SJCRH30 (cell line): ENCODE data around the gene SFI1. TPM values are rescaled to one million over a fixed set of nuclear protein-coding genes. Genes with fewer than 3 reads are reported as not detected.

ENCODE experiments used
- DNase-seq, 2 experiments: peaks; one replicate each; pipeline ENCODE4 v3.0.0-alpha.2; 2015 to 2020
- H3K27ac ChIP-seq: fragments of 250-450 bp; sonication (Bioruptor Pico); 2 replicates; pipeline ENCODE4 v1.5.1; 2020; ENCODE audit warnings: mild to moderate bottlenecking, moderate library complexity
- H3K27me3 ChIP-seq: fragments of 250-450 bp; sonication (Bioruptor Pico); 2 replicates; pipeline ENCODE4 v1.5.1; 2020; ENCODE audit warnings: mild to moderate bottlenecking, moderate library complexity
- H3K36me3 ChIP-seq: fragments of 250-450 bp; sonication (Bioruptor Pico); 2 replicates; pipeline ENCODE4 v1.5.1; 2020; ENCODE audit warnings: mild to moderate bottlenecking, moderate library complexity
- H3K4me1 ChIP-seq: fragments of 250-450 bp; sonication (Bioruptor Pico); 2 replicates; pipeline ENCODE4 v1.5.1; 2020; ENCODE audit warnings: mild to moderate bottlenecking, moderate library complexity
- H3K4me3 ChIP-seq: fragments of 250-450 bp; sonication (Bioruptor Pico); 2 replicates; pipeline ENCODE4 v1.5.1; 2020; ENCODE audit warnings: mild to moderate bottlenecking, moderate library complexity
- H3K9me3 ChIP-seq: fragments of 250-450 bp; sonication (Bioruptor Pico); replicated peaks from 2 replicates; pipeline ENCODE4 v1.5.1; 2020; ENCODE audit warnings: mild to moderate bottlenecking, moderate library complexity
- total RNA-seq: library from RNA; depleted of rRNA; stranded (reverse); fragments of >200 nt; shearing (Covaris generic); gene quantifications from 2 replicates; pipeline ENCODE4 v1.2.3, GENCODE V29; 2014

Gene SFI1
- total RNA-seq, 1 experiment from 2014 or later: 11.8 TPM

DNA sequence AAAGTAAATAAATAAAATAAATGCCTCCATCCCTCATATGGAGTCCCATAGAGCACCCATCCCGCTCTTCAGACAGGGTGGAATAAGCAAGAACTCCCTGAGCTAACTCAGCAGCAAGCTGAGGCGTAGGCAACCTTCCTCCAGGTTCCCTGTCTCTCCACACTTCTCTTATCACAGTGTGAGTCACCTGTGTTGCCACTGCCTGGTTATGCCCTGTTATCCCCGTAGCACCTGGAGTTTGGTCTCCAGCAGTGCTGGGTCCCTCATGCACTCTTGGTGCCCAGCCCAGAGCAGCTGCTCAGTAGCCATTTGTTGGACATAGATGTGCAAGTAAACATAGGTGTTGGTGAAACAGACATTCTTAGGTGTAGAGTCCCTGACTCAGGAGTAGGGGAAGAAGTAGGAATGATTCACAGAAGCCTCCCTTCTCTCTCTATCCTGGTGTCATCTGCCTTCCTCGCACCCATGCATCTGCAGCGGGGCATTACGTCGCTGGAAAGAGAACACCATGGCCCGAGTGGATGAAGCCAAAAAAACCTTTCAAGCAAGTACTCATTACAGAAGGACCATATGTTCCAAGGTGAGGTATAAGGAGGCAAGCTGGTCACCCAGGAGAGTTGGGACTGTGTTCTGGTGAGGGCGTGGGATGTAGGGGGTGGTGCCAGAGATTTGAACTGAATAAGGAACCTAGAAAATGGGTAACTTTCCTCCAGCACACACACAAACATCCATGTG is 109.7 kb downstream of the SFI1 start:
- Histone ChIP-seq H3K4me3 (no peak overlapping the region), H3K9me3 (no peaks in the 10 kb centered on the region), H3K36me3 (no peaks in the 10 kb centered on the region), H3K4me1 (no peaks in the 10 kb centered on the region), H3K27ac (no peak overlapping the region), H3K27me3 (no peaks in the 10 kb centered on the region)
- no peak for DNase-seq

DNA sequence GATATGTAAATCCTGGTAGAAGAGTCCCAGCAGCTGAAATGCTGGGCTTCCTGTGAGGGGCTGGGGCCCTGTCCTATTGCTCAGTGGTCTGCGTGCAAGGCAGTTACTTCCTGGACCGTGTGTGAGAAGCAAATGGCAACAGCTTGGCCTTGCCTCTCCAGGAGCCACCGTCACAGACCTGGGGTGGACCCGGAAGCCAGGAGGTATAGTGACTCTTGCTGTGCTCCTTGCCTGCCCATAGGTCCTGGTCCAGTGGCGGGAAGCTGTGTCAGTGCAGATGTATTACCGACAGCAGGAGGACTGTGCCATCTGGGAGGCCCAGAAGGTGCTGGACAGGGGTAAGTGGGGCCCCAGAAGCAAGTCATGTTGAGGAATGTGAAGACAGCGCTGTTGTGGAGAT is 111.4 kb downstream of the SFI1 start:
- no peaks in the 10 kb centered on the region for H3K27me3 ChIP-seq
- no peaks in the 10 kb centered on the region for H3K4me1 ChIP-seq
- H3K4me3 ChIP-seq: no peak overlapping the region
- no peaks in the 10 kb centered on the region for H3K9me3 ChIP-seq
- H3K27ac ChIP-seq: no peak overlapping the region
- H3K36me3 ChIP-seq: no peaks in the 10 kb centered on the region
- no peak for DNase-seq

DNA sequence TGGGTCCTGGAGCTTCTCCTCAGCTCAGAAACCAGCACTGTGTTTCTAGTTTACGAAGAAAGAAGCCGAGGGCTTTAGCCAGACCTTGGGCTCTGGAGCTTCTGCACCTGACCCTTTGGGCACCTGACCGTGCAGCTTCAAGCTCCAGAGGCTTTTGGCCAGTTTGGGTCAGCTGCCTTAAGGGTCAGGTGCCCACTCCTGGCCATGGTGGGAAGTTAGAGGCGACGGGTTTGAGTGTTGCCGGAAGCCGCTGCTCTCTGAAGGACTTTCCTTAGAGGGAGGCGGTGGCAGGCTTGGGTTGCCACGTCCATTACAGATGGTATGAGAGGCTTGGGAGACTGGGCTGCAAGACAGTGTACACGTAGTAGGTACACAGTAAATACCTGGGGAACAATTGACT is 113.4 kb downstream of the SFI1 start:
- no peak overlapping the region for H3K27ac ChIP-seq
- no peaks in the 10 kb centered on the region for H3K9me3 ChIP-seq
- H3K4me3 ChIP-seq: no peak overlapping the region
- no peak for DNase-seq
- H3K36me3 ChIP-seq: no peaks in the 10 kb centered on the region
- H3K27me3 ChIP-seq: no peaks in the 10 kb centered on the region
- H3K4me1 ChIP-seq: no peaks in the 10 kb centered on the region

DNA sequence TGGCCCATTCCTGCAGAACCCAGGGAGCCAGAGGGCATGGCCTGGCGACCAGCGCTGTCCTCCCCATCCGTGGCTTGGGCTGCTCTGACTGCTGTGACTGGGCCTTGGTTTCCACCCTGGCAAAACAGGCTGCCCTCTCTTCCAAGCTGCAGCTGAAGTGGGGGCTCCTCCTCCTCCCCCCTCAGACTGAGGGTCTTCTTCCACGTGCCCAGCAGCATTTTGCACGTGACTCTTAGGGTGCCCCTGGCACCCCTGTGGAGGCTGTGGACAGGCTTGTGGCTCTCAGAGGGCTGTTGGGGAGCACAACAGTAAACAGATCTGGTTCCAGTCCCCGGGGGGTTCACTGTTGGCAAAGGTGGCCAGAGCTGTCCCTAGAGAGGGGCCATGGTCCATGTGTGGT is 114.3 kb downstream of the SFI1 start:
- no peak for DNase-seq
- H3K36me3 ChIP-seq: no peaks in the 10 kb centered on the region
- H3K9me3 ChIP-seq: no peaks in the 10 kb centered on the region
- peaks cover 4% of the 10 kb centered on the region for H3K4me1 ChIP-seq
- H3K27me3 ChIP-seq: no peaks in the 10 kb centered on the region
- no peak overlapping the region for H3K27ac ChIP-seq
- H3K4me3 ChIP-seq: no peak overlapping the region

DNA sequence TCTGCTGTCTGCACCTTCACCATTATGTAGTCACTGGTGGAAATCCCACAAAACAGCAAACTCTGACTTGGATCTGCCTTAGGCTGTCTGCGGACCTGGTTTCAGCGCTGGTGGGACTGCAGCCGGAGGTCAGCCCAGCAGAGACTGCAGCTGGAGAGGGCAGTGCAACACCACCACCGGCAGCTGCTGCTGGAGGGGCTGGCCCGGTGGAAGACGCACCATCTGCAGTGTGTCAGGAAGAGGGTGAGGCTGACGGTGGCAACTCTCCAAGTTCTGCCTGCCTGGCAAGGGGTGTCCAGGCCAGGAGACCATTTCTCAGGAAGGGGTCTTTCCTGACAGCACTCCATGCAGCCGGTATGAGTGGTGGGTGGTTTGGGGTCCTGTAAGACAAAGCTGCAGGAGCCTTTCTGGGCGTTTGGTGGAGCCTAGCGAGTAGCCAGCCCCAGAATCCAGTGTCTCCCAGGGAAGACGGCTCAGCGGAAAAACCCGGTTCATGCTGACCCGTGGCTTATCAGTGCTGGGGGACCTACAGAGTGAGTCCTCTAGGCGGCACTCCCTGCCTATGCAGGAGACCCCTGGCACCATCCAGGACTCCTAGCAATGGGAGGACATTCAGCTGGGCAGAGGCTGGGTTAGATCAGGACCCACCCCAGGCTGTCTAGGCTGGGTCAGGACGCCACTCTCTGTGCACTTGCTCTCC is 114.9 kb downstream of the SFI1 start:
- Histone ChIP-seq H3K27me3 (no peaks in the 10 kb centered on the region), H3K4me3 (no peak overlapping the region), H3K4me1 (peaks cover 10% of the 10 kb centered on the region), H3K9me3 (no peaks in the 10 kb centered on the region), H3K36me3 (no peaks in the 10 kb centered on the region), H3K27ac (no peak overlapping the region)
- DNase-seq: peak in 1 of 2 experiments; percentile 23

DNA sequence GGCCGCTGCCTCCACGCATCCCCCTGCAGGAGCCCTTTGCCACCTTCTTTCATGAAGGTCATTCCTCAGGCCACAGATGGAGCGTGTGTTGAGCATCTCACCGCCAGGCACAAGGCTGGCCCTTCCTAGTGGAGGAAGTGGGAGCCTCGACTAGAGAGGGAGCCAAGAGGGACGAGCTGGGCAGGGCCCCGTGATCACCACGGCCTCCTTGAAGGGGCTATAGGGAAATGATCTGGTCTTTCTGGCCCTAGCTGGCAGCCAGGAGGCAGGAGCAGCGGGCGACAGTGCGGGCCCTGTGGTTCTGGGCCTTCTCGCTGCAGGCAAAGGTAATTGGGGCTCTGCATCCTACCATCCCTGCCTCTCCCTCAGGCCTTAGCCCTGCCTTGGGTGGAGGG is 116.6 kb downstream of the SFI1 start:
- Histone ChIP-seq H3K27me3 (no peaks in the 10 kb centered on the region), H3K27ac (no peak overlapping the region), H3K4me3 (no peak overlapping the region), H3K36me3 (no peaks in the 10 kb centered on the region), H3K9me3 (no peaks in the 10 kb centered on the region), H3K4me1 (peaks cover 21% of the 10 kb centered on the region)
- no peak for DNase-seq

DNA sequence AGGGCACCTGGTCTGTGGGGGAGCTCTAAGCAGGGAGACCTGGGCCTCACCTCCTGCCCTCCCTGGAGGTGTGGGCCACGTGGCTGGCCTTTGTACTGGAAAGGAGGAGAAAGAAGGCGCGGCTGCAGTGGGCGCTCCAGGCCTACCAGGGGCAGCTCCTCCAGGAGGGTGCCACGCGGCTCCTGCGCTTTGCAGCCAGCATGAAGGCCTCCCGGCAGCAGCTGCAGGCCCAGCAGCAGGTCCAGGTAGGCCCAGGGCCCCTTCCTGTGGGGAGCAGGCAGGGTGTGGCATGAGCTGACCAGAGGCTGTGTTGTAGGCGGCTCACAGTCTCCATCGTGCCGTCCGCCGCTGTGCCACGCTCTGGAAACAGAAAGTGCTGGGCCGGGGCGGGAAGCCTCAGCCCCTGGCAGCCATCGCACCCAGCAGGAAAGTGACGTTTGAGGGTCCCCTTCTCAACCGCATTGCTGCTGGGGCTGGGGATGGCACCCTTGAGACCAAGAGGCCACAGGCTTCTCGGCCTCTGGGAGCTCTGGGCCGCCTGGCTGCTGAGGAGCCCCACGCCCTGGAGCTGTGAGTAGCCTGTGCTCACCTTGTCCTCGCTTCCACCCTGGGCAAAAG is 117.1 kb downstream of the SFI1 start:
- Histone ChIP-seq H3K9me3 (no peaks in the 10 kb centered on the region), H3K27me3 (no peaks in the 10 kb centered on the region), H3K36me3 (no peaks in the 10 kb centered on the region), H3K27ac (no peak overlapping the region), H3K4me1 (peaks cover 21% of the 10 kb centered on the region), H3K4me3 (no peak overlapping the region)
- no peak for DNase-seq

DNA sequence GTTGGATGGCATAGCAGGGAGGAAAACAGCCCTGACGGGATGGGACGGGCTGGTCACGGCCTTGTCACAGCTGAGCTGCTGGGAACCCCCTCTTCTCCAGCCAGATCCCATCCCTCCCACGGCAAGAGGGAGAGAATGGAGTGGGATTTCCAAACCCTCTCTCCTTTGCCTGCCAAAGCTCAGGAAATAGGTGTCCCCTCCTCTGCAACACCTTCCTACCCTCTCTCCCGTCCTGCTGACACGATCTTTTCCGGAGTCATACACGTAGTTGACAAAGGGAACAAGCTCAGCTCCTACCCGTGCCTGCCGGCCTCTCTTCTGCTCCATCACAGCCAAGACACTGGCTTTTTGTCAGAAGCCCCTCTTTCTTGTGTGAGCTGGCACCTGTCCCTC is 117.6 kb downstream of the SFI1 start:
- H3K27me3 ChIP-seq: no peaks in the 10 kb centered on the region
- no peak overlapping the region for H3K27ac ChIP-seq
- peaks cover 21% of the 10 kb centered on the region for H3K4me1 ChIP-seq
- DNase-seq: no peak
- no peak overlapping the region for H3K4me3 ChIP-seq
- H3K9me3 ChIP-seq: no peaks in the 10 kb centered on the region
- 0 out of 2 replicates have a peak, but pooled peaks cover under 1% of the 10 kb centered on the region for H3K36me3 ChIP-seq

DNA sequence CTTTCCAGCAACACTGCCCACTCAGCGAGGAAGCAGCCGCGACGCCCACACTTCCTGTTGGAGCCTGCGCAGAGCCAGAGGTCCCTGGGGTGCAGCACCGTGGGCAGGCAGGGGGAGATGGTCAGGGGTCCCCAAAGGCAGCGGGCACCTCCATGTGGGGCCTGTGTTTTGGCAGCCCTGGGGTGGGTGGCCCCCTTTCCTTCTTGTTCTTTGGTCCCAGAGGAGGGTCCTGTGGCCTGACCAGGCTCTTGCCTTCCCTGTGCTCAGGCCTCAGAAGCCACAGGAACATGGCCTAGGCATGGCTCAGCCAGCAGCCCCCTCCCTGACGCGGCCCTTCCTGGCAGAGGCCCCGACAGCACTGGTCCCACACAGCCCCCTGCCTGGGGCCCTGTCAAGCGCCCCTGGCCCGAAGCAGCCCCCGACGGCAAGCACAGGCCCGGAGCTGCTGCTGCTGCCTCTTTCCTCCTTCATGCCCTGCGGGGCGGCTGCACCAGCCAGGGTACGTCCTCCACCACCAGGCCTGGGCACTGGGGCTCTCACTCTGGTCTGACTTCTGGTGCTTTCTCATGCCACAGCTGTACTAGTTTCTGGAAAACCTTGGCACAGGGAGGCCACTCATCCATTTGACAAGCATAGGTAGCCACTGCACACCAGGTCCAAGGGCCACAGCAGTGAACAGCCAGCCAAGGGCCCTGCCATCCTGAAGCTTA is 118.6 kb downstream of the SFI1 start:
- Histone ChIP-seq H3K27ac (no peak overlapping the region), H3K4me3 (no peak overlapping the region), H3K27me3 (no peaks in the 10 kb centered on the region), H3K9me3 (no peaks in the 10 kb centered on the region), H3K36me3 (0 out of 2 replicates have a peak, but pooled peaks cover 2% of the 10 kb centered on the region), H3K4me1 (peaks cover 21% of the 10 kb centered on the region)
- no peak for DNase-seq

DNA sequence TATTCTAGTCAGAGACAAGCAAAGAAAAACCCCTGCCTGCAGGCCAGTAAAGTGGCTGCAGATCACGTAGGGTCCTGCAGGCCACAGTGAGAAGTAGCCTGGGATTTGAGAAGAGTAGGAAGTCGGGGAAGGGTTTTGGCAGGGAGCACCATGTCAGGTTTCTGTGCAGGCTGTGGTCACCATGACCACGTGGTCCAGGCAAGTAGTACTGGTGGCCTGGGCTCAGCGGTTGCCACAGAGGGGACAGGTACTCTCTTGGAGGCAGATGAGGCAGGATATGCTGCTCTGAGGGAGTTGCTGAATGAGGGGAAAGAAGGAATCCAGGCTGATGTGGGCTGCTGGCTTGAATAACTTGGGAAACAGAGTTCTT is 119.1 kb downstream of the SFI1 start:
- H3K27me3 ChIP-seq: no peaks in the 10 kb centered on the region
- no peak for DNase-seq
- peak overlapping the region; percentile 82 for H3K27ac ChIP-seq
- peaks cover 21% of the 10 kb centered on the region for H3K4me1 ChIP-seq
- no peak overlapping the region for H3K4me3 ChIP-seq
- H3K36me3 ChIP-seq: 0 out of 2 replicates have a peak, but pooled peaks cover 2% of the 10 kb centered on the region
- H3K9me3 ChIP-seq: no peaks in the 10 kb centered on the region

DNA sequence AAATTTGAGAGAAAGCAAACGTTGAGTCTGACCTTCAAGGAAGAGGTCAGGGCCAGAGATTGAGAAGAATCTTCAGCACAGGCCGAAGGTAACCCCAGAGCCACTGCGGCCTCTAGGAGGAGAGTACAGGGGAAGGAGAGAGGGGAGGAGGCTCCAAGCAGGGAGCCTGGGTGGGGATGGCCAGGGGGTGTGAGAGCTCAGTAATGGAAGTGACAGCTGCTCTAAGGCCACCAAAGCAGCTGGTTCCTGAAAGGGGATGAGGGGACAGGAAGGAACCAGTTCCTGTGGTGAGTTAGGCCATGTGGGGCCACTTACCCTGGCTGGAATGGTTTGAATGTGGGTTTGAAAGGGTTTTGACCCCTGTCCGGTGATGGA is 119.6 kb downstream of the SFI1 start:
- Histone ChIP-seq H3K36me3 (0 out of 2 replicates have a peak, but pooled peaks cover 2% of the 10 kb centered on the region), H3K4me3 (no peak overlapping the region), H3K4me1 (peaks cover 21% of the 10 kb centered on the region), H3K9me3 (no peaks in the 10 kb centered on the region), H3K27ac (peak overlapping the region; percentile 82), H3K27me3 (no peaks in the 10 kb centered on the region)
- peak; percentile 83 to 90 for DNase-seq

DNA sequence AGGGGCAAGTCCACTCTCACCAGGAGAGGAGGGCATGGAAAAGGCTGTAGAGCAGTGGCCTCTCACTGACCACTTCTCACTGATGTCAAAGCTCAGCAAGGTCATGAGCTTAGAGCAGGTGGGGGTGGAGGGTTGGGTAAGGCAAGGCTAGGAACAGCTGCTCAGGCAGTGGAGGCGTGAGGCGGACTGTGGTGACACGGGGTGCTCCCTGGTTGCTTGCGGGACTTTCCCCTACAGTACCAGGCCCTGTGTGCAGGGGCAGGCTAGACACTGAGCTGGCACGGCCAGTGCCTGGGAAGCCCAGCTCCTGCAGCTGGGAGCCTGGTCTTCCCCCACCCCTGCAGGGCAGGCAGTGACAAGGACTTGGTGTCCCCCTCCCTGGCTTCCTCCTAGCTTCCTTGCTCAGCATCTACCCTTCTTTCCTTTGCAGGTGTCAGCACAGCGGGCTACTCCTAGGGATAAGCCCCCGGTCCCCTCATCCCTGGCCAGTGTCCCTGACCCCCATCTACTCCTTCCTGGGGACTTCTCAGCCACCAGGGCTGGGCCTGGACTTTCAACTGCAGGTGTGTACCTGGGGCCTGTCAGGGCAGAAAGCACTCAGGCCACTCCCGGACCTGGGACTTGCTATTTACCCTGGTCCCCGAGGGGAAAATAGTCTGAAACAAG is 120.1 kb downstream of the SFI1 start:
- H3K27me3 ChIP-seq: no peaks in the 10 kb centered on the region
- H3K27ac ChIP-seq: peak overlapping the region; percentile 82
- DNase-seq: peak; percentile 75 to 80
- H3K4me3 ChIP-seq: no peak overlapping the region
- H3K4me1 ChIP-seq: peaks cover 21% of the 10 kb centered on the region
- 0 out of 2 replicates have a peak, but pooled peaks cover 2% of the 10 kb centered on the region for H3K36me3 ChIP-seq
- H3K9me3 ChIP-seq: no peaks in the 10 kb centered on the region

DNA sequence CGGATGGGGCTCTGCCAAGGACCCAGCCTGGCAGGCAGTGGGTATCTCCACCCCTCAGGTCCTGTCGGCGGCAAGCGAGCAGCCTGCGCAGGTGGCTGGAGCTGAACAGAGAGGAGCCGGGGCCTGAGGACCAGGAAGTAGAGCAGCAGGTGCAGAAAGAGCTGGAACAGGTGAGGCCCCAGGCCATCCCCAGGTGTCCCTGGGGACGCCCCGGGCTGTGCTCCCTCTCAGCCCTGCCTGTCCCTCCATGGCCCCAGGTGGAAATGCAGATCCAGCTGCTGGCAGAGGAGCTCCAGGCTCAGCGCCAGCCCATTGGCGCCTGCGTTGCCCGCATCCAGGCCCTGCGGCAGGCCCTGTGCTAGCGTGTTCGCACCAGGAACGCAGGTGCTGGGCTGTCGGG is 121.7 kb downstream of the SFI1 start:
- no peaks in the 10 kb centered on the region for H3K9me3 ChIP-seq
- H3K27me3 ChIP-seq: no peaks in the 10 kb centered on the region
- DNase-seq: no peak
- H3K4me3 ChIP-seq: no peak overlapping the region
- peaks cover 21% of the 10 kb centered on the region for H3K4me1 ChIP-seq
- no peak overlapping the region for H3K27ac ChIP-seq
- 0 out of 2 replicates have a peak, but pooled peaks cover 2% of the 10 kb centered on the region for H3K36me3 ChIP-seq

DNA sequence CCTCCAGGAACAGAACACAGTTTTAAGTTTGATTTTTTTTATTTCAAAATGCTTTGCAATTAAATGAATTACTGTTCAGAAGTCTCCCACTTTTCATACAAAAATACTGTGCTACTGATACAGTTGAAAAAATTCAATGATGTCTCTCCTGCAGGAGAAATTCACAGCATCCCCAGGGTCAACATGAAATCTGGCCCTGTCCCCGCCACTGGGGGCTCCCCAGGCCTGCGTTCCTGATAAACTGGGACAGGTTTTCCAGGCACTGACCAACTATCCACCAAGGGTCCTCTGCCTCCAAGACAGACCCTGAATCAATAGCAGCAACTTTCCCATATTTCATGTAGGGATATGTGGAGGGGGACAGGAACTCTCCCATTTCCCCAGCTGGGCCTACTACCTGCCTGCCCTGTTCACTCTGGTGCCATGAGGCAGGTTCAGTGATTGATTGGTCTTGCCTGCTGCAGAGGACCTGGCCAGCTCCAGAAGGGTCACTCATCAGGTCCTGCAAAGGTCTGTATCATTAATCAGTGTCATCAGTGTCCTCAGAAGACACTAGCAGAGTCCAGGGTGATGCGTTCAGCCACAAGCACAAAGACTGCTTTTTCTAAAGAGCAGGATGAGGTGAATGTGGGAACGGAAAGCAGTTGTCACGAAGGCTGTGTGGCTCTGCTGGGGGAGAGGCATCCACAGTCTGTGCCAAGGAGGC is 122.3 kb downstream of the SFI1 start:
- Histone ChIP-seq H3K4me3 (no peak overlapping the region), H3K27ac (no peak overlapping the region), H3K36me3 (0 out of 2 replicates have a peak, but pooled peaks cover 2% of the 10 kb centered on the region), H3K9me3 (no peaks in the 10 kb centered on the region), H3K27me3 (no peaks in the 10 kb centered on the region), H3K4me1 (peaks cover 21% of the 10 kb centered on the region)
- no peak for DNase-seq
